ENCODE measurements around the gene LY86. TPM values are rescaled to one million over a fixed set of nuclear protein-coding genes. Genes with fewer than 3 reads are reported as not detected.

The LY86 gene
- total and polyA plus RNA-seq, 10 of the 15 experiments (the other 5 are each of a cell fraction or from before 2014, with no cell fraction given) = 68.2 to 457 (median 128) TPM

GRCh38 chr6:6591778-6592465 is 3.4 kb downstream of the LY86 start (continued):
- TF ChIP-seq, protein P1, sequence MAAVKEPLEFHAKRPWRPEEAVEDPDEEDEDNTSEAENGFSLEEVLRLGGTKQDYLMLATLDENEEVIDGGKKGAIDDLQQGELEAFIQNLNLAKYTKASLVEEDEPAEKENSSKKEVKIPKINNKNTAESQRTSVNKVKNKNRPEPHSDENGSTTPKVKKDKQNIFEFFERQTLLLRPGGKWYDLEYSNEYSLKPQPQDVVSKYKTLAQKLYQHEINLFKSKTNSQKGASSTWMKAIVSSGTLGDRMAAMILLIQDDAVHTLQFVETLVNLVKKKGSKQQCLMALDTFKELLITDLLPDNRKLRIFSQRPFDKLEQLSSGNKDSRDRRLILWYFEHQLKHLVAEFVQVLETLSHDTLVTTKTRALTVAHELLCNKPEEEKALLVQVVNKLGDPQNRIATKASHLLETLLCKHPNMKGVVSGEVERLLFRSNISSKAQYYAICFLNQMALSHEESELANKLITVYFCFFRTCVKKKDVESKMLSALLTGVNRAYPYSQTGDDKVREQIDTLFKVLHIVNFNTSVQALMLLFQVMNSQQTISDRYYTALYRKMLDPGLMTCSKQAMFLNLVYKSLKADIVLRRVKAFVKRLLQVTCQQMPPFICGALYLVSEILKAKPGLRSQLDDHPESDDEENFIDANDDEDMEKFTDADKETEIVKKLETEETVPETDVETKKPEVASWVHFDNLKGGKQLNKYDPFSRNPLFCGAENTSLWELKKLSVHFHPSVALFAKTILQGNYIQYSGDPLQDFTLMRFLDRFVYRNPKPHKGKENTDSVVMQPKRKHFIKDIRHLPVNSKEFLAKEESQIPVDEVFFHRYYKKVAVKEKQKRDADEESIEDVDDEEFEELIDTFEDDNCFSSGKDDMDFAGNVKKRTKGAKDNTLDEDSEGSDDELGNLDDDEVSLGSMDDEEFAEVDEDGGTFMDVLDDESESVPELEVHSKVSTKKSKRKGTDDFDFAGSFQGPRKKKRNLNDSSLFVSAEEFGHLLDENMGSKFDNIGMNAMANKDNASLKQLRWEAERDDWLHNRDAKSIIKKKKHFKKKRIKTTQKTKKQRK (IDR thresholded peaks at IDR 0.05; ENCODE audit: low read depth, low read length) = no peak
- no peak for TF ChIP-seq NR2C1 (IDR thresholded peaks at IDR 0.05)
- TF ChIP-seq POU2F2 (IDR thresholded peaks at IDR 0.05; ENCODE audit: borderline replicate concordance, low read depth, low read length) = peak; percentile 39; the same call in 1 of the 3 replicates
- TF ChIP-seq RB1 (IDR thresholded peaks at IDR 0.05; ENCODE audit: borderline replicate concordance) = 0 out of 2 replicates have a peak, but pooled peaks have one; percentile 22
- TF ChIP-seq TCF7 (IDR thresholded peaks at IDR 0.05; ENCODE audit: borderline replicate concordance) = 0 out of 2 replicates have a peak, but pooled peaks have one; percentile 5
- no peak for TF ChIP-seq CHD1 (IDR thresholded peaks at IDR 0.05; ENCODE audit: low read depth, low read length)
- TF ChIP-seq POLR2AphosphoS5 (IDR thresholded peaks at IDR 0.05; ENCODE audit: low read length) = peak; percentile 59
- peak; percentile 85 for TF ChIP-seq MLLT1 (IDR thresholded peaks at IDR 0.05)
- TF ChIP-seq HCFC1 (IDR thresholded peaks at IDR 0.05; ENCODE audit: low read length) = no peak
- TF ChIP-seq IRF4 (IDR thresholded peaks at IDR 0.05; ENCODE audit: low read depth, low read length) = peak; percentile 41; the same call in 1 of the 2 replicates
- TF ChIP-seq ZNF592 (IDR thresholded peaks at IDR 0.05) = peak; percentile 45; the same call in 1 of the 2 replicates
- peak; percentile 86; the same call in 1 of the 2 replicates for TF ChIP-seq NBN (IDR thresholded peaks at IDR 0.05)
- peak; percentile 39; the same call in 1 of the 2 replicates for TF ChIP-seq ZNF217 (IDR thresholded peaks at IDR 0.05)
- TF ChIP-seq HDAC2 (IDR thresholded peaks at IDR 0.05) = 0 out of 2 replicates have a peak, but pooled peaks have one; percentile 41
- peak; percentile 50 for TF ChIP-seq POLR2A (IDR thresholded peaks at IDR 0.05; ENCODE audit: low read depth, low read length)
- TF ChIP-seq EP300 (IDR thresholded peaks at IDR 0.05; ENCODE audit: borderline replicate concordance in 1 of 2, control insufficient read depth in 1 of 2, low read depth in 2 of 2, low read length in 2 of 2) = peak in 1 of 2 experiments; percentile 34; a peak in 1 of 4 replicates
- peak; percentile 93 for TF ChIP-seq IKZF1 (conservative IDR thresholded peaks at IDR 0.05)
- TF ChIP-seq, protein P2, sequence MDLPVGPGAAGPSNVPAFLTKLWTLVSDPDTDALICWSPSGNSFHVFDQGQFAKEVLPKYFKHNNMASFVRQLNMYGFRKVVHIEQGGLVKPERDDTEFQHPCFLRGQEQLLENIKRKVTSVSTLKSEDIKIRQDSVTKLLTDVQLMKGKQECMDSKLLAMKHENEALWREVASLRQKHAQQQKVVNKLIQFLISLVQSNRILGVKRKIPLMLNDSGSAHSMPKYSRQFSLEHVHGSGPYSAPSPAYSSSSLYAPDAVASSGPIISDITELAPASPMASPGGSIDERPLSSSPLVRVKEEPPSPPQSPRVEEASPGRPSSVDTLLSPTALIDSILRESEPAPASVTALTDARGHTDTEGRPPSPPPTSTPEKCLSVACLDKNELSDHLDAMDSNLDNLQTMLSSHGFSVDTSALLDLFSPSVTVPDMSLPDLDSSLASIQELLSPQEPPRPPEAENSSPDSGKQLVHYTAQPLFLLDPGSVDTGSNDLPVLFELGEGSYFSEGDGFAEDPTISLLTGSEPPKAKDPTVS (IDR thresholded peaks at IDR 0.05; ENCODE audit: low read depth, low read length) = no peak
- 0 out of 2 replicates have a peak, but pooled peaks have one; percentile 45 for TF ChIP-seq ESRRA (IDR thresholded peaks at IDR 0.05; ENCODE audit: low read length)
- TF ChIP-seq CHD2 (IDR thresholded peaks at IDR 0.05; ENCODE audit: borderline replicate concordance, low read depth, low read length) = peak; percentile 59; the same call in 1 of the 2 replicates

Measured in GM12878 (cell line).